ENCODE data around the gene TRPC3.

TRPC3 gene

GRCh38 chr4:121869841-121870822, 81.7 kb downstream of the TRPC3 start, which contains the start of gene BBS7:
BBS7 (minus strand) TSS chr4:121870474; CDS start chr4:121870313, 161 bp downstream.
- peak; percentile 97 for DNase-seq

- no peak for DNase-seq
Observed at GRCh38 chr4:121863799-121864198, 88.1 kb downstream of the TRPC3 start.

DNA sequence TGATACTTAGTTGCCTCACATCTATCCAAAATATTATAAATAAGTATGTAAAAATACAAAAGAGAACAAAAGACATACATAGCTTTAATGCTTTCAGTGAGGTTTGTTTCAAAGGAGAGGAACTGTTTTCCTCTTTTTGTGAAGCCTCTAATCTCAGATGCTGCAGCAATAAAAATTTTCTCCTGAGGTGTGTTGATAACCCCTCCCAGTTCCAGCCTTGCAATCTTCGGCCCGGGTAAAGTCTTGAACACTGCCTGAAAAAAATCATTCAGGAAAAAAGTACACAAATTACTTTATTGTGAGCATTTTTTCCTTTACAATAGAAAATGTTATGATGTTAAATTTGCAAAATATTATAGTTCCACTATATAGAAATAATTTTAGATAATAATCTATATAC, 90.4 kb downstream of the TRPC3 start:
- DNase-seq: no peak

DNA sequence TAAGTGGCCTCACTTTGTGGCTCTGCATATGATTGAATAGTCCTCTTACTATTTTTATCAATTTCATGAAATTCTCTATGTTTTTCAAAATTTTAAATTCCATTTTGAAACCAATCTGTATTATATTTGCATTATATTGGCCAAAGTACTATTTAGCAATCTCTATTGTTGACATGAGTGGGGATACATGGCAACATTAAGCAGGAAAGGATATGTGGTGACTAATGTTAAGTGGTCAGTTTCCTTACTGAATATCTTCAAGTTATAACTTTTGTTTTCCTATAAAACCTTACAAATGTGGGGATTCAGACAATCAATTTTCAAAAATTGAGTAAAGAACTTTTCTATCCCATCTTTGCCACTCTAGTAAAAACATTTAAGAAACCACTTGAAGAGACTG, 91.7 kb downstream of the TRPC3 start:
- DNase-seq: no peak

DNA sequence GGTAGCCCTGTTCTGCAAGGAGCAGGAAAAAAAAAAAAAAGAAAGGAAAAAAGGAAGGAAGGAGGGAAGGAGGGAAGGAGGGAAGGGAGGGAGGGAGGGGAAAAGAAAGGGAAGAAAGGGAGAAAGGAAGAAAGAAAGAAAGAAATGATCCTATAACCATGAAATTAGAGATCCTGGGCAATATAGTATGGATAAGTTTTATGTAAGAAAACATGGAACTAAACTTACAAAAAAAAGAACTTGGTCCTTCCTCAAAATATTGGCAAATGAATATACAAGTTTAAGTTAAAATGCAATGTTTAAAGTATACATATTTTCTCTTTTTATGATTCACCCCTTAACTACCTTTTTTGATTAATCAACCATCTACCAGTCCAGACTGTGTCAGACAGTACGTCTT, 100.5 kb downstream of the TRPC3 start:
- no peak for DNase-seq

DNA sequence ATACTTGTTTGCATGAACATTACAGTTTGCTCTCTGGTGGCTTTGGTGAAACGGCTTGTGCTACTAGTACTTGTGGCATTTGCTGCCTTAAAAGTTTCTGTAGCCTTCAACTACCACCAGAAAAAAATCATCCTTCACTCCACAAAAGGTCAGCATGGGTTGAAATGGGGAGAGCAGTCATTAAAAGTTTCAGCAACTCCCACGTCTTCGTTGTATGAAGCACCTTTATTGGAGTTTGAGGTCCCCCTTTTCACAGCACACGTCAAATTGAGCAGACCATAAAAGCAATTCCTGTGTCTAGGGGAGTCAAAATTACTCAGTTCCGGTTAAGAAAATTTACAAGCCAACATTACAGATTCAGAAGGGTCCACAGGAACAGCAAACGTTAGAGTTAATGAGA, 105.2 kb downstream of the TRPC3 start:
- DNase-seq: no peak

DNA sequence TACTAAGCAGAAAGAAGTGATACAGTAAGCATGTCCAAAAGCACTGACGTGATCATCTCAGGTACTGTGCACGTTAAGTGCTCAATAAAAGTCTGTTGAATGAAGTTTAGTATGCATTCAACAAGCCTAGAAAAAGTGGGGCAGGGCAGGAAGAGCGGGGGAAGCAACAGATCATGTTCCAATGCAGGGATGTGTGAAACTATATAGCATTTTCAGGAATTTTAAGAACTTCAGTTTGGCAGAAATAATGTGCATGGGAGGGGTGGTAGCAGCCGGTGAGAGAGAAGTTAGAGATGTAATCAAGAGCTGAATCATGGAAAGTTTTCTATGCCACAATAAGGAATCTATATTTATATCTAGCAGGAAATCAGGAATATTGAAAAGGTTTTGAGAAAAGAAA, 109.0 kb downstream of the TRPC3 start:
- no peak for DNase-seq

DNA sequence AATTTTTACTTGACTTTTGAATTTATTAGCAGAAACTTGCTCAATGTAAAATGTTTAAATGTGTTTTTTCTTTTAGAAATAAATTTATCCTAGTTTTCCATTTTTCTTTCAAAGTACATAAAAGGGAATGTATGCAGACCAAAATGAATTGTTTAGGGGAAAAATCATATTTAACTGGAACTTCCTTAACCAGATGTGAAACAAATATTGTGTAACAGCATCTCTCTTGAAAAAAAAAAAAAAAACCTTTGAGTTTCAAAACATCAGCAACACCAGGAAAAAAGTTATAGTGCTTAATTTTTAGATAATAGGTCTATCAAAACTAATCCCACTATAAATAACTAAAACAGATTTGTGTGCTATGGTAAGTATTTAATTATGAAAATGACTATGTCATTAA, 113.7 kb downstream of the TRPC3 start:
- no peak for DNase-seq

DNA sequence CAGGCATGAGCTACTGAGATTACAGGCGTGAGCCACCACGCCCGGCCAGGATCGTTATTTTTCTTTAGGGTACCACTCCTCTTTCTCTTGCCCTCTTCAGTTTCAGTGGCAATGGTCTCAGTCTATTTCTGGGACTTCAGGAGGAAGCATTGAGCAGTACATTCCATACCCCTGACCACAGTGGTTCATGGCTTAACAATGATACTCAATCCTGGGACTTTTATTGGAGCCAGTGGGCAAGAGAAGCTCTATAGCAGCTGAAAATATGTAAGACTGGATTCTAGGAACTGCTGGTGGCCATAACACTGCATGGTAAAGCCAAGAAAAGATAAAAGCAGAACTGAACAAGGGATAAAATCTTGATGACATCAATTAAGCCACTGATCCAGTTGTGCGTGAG, 122.3 kb downstream of the TRPC3 start:
- peak; percentile 53 for DNase-seq
